ENCODE results near the gene BPIFB3. TPM values are rescaled to one million over a fixed set of nuclear protein-coding genes. Genes with fewer than 3 reads are reported as not detected.
"Not testable (repeated sequence)": the region's sequence is repeated elsewhere in the genome, so short reads cannot be mapped to it uniquely, and the experiment has no call there.

The BPIFB3 gene
- total RNA-seq, 2 experiments from 2014 or later: not detected

GRCh38 chr20:33122297-33122696 is 68.6 kb downstream of the BPIFB3 start:
- not testable (repeated sequence) for H3K36me3 Mint-ChIP-seq, H3K27me3 Mint-ChIP-seq, H3K9me3 Mint-ChIP-seq, H3K27ac Mint-ChIP-seq, DNase-seq, H3K4me3 Mint-ChIP-seq
- H3K4me1 Mint-ChIP-seq: peaks cover 15% of the 10 kb centered on the region

Other genes starting within 250 kb of the BPIFB3 start
- gene MAPRE1, start 233.9 kb upstream of the BPIFB3 start, total RNA-seq: 100 to 1,000 TPM; 154 to 156 TPM
- gene EFCAB8, start 195.0 kb upstream of the BPIFB3 start, total RNA-seq: under 1 TPM; 0.27 to 0.56 TPM
- gene SUN5, start 49.5 kb upstream of the BPIFB3 start, total RNA-seq: not detected
- not detected for gene BPIFB2, start 46.2 kb upstream of the BPIFB3 start, total RNA-seq
- not detected for gene BPIFB6, start 22.3 kb upstream of the BPIFB3 start, total RNA-seq
- gene BPIFB4, start 25.7 kb downstream of the BPIFB3 start, total RNA-seq: not detected
- gene BPIFA2, start 114.3 kb downstream of the BPIFB3 start, total RNA-seq: not detected
- not detected for gene BPIFA3, start 163.4 kb downstream of the BPIFB3 start, total RNA-seq
- gene BPIFA1, start 182.1 kb downstream of the BPIFB3 start, total RNA-seq: not detected
- gene BPIFB1, start 229.3 kb downstream of the BPIFB3 start, total RNA-seq: not detected

All from activated naive CD8-positive, alpha-beta T cell treated with anti-CD3 and anti-CD28 coated beads for 36 hours (primary cell).